Measurements from ENCODE around the gene ZDHHC12.
"Not testable (repeated sequence)": the region's sequence is repeated elsewhere in the genome, so short reads cannot be mapped to it uniquely, and the experiment has no call there.

Gene ZDHHC12

DNA sequence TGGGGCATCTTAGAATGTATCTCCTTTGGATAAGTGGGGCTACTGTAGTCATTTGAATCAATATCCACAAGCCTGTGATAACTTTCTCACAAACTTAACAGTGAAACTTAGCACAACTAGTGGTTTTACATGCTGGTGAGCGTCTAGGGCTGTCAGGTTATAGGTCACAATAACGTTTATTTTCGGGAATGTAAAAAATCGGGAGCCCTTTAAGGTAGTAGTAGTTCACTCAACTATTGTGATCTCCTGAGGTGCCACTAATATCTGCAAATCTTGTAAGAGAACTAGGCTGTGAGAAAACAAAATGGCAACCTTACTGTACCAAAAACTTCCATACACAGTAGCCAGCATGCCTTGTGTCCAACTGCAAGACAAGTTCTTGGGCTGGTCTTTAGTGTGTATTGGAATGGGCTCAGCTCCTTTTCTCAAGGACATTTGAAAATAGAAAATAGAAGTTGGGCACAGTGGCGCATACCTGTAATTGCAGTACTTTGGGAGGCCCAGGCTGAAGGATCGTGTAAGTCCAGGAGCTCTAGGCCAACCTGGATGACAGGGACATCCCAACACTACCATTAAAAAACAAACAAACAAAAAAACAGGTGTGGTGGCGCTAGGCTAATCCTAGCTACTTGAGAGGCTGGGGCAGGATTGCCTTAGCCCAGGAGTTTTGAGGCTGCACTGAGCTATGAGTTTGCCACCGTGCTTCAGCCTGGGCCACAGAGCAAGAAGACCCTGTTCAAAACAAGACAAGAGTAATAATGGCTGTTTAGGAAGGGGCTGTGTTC is 26.8 kb downstream of the ZDHHC12 start:
- H3K9me3 ChIP-seq (ENCODE audit: control extremely low read depth in 1 of 5, control insufficient read depth in 4 of 5, insufficient read depth in 2 of 5, low read depth in 1 of 5, low read length in 4 of 5): no peaks in the 10 kb centered on the region
- H3K27ac ChIP-seq (ENCODE audit: insufficient read depth in 1 of 2, low read depth in 1 of 2, low read length in 2 of 2, poor library complexity in 1 of 2, severe bottlenecking in 2 of 2): no peak overlapping the region
- H3K27me3 ChIP-seq (replicated peaks in 2 of 5; ENCODE audit: control insufficient read depth in 4 of 5, insufficient read depth in 5 of 5, low read length in 4 of 5): no peaks in the 10 kb centered on the region
- no peak overlapping the region for H3K4me3 ChIP-seq (ENCODE audit: control insufficient read depth in 1 of 7, extremely low read depth in 1 of 7, insufficient read depth in 4 of 7, low read depth in 2 of 7, low read length in 6 of 7)
- CTCF ChIA-PET: interaction anchor here (0.8 kb wide), 1 partner anchor 9 kb away, joined by 3 read pairs; no protein-coding TSS in a partner anchor
- H3K4me1 ChIP-seq (ENCODE audit: control extremely low read depth in 1 of 4, control insufficient read depth in 4 of 4, insufficient read depth in 4 of 4, low read length in 3 of 4): peaks cover 0 to 5% (median 1%) of the 10 kb centered on the region in 4 experiments
- no peak for DNase-seq
- POLR2A ChIA-PET: interaction anchor here (0.6 to 1.2 kb wide), 2 partner anchors 10 to 20 kb away, joined by 3 read pairs; no protein-coding TSS in a partner anchor
- peaks cover 11 to 40% (median 25%) of the 10 kb centered on the region in 4 experiments for H3K36me3 ChIP-seq (ENCODE audit: control insufficient read depth in 4 of 4, insufficient read depth in 4 of 4, low read length in 3 of 4)
- WGBS (ENCODE audit: insufficient coverage): 82% methylated on average over 7 of the region's 8 CpGs

DNA sequence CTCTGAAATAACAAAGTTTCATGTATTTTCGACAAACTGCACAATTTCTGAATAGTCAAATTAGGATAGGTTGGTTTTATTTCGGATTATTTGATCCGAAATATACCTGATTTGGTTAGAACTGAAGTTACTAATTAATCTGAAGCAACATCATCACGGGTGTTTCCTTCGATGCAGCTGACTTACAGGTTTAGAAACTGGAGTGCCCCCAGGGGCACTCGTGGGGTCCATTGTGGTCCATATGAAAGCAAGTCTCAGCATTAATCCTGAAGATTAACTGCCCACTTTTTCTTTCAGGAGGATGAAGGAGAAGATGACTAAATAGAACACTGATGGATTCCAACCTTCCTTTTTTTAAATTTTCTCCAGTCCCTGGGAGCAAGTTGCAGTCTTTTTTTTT is 29.6 kb downstream of the ZDHHC12 start:
- H3K4me1 ChIP-seq (ENCODE audit: control extremely low read depth in 1 of 4, control insufficient read depth in 4 of 4, insufficient read depth in 4 of 4, low read length in 3 of 4): peaks cover 10 to 17% (median 14%) of the 10 kb centered on the region in 4 experiments
- no peak overlapping the region for H3K4me3 ChIP-seq (ENCODE audit: control insufficient read depth in 1 of 7, extremely low read depth in 1 of 7, insufficient read depth in 4 of 7, low read depth in 2 of 7, low read length in 6 of 7)
- 92% methylated on average over 5 of the region's 6 CpGs for WGBS (ENCODE audit: insufficient coverage)
- H3K27ac ChIP-seq (ENCODE audit: insufficient read depth in 1 of 2, low read depth in 1 of 2, low read length in 2 of 2, poor library complexity in 1 of 2, severe bottlenecking in 2 of 2): no peak overlapping the region
- ChIA-PET POLR2A (no interaction called here), CTCF (interaction anchor here (1.5 kb wide), 1 partner anchor 30 kb away, joined by 3 read pairs; the partner anchor contains the start of gene ZDHHC12)
- no peak for DNase-seq
- H3K27me3 ChIP-seq (replicated peaks in 2 of 5; ENCODE audit: control insufficient read depth in 4 of 5, insufficient read depth in 5 of 5, low read length in 4 of 5): no peaks in the 10 kb centered on the region
- H3K9me3 ChIP-seq (ENCODE audit: control extremely low read depth in 1 of 5, control insufficient read depth in 4 of 5, insufficient read depth in 2 of 5, low read depth in 1 of 5, low read length in 4 of 5): no peaks in the 10 kb centered on the region
- peaks cover 14 to 48% (median 30%) of the 10 kb centered on the region in 4 experiments for H3K36me3 ChIP-seq (ENCODE audit: control insufficient read depth in 4 of 4, insufficient read depth in 4 of 4, low read length in 3 of 4)

DNA sequence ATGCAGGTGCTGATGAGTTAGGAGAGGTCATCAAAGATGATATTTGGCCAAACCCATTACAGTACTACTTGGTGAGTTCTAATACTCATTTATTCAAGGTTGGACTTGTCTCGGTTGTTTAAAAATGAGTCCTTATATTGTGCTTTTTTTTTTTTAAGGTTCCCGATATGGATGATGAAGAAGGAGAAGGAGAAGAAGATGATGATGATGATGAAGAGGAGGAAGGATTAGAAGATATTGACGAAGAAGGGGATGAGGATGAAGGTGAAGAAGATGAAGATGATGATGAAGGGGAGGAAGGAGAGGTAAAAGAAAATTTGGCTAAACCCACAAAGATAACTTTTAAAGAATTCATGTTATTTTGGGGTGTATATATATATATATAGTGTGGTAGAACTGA is 30.2 kb downstream of the ZDHHC12 start:
- Histone ChIP-seq H3K4me1 (ENCODE audit: control extremely low read depth in 1 of 4, control insufficient read depth in 4 of 4, insufficient read depth in 4 of 4, low read length in 3 of 4) (peaks cover 10 to 17% (median 14%) of the 10 kb centered on the region in 4 experiments), H3K36me3 (ENCODE audit: control insufficient read depth in 4 of 4, insufficient read depth in 4 of 4, low read length in 3 of 4) (peaks cover 14 to 48% (median 30%) of the 10 kb centered on the region in 4 experiments)
- CTCF ChIA-PET: interaction anchor here (1.5 to 2.5 kb wide), 2 partner anchors 8 to 31 kb away, joined by 3 to 14 read pairs; partner anchors contain the start of genes PKN3 and ZDHHC12
- H3K4me3 ChIP-seq (ENCODE audit: control insufficient read depth in 1 of 7, extremely low read depth in 1 of 7, insufficient read depth in 4 of 7, low read depth in 2 of 7, low read length in 6 of 7); H3K27ac ChIP-seq (ENCODE audit: insufficient read depth in 1 of 2, low read depth in 1 of 2, low read length in 2 of 2, poor library complexity in 1 of 2, severe bottlenecking in 2 of 2); H3K9me3 ChIP-seq (ENCODE audit: control extremely low read depth in 1 of 5, control insufficient read depth in 4 of 5, insufficient read depth in 2 of 5, low read depth in 1 of 5, low read length in 4 of 5); H3K27me3 ChIP-seq (replicated peaks in 2 of 5; ENCODE audit: control insufficient read depth in 4 of 5, insufficient read depth in 5 of 5, low read length in 4 of 5); DNase-seq; POLR2A ChIA-PET: not testable (repeated sequence)
- WGBS (ENCODE audit: insufficient coverage): 100% methylated on average over 3 of the region's 3 CpGs

DNA sequence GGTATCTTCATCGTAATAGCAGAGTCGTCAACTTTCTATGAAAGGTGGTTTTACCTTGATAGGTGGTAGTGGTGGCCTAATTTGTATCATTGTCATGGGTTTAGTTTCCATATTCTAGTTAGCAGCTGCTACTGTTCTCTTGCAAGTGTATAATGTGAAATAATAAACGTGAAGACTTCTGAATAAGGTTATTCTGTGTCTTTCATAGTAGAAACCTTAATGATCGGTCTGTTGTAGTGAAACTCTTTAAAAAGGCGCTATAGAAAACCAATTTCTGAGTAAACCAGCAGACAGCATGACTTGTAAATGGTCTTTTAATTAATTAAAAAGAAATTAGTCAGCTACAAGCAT is 33.3 kb downstream of the ZDHHC12 start:
- WGBS (ENCODE audit: insufficient coverage): 33% methylated on average over 3 of the region's 5 CpGs
- ChIA-PET CTCF (interaction anchor here (0.8 to 2.2 kb wide), 4 partner anchors 10 to 80 kb away, joined by 3 to 10 read pairs (median 4); partner anchors contain the start of gene PKN3), POLR2A (no interaction called here)
- Histone ChIP-seq H3K27ac (ENCODE audit: insufficient read depth in 1 of 2, low read depth in 1 of 2, low read length in 2 of 2, poor library complexity in 1 of 2, severe bottlenecking in 2 of 2) (peak overlapping the region; percentile 59 to 88), H3K27me3 (replicated peaks in 2 of 5; ENCODE audit: control insufficient read depth in 4 of 5, insufficient read depth in 5 of 5, low read length in 4 of 5) (no peaks in the 10 kb centered on the region), H3K9me3 (ENCODE audit: control extremely low read depth in 1 of 5, control insufficient read depth in 4 of 5, insufficient read depth in 2 of 5, low read depth in 1 of 5, low read length in 4 of 5) (no peaks in the 10 kb centered on the region), H3K4me1 (ENCODE audit: control extremely low read depth in 1 of 4, control insufficient read depth in 4 of 4, insufficient read depth in 4 of 4, low read length in 3 of 4) (peaks cover 14 to 45% (median 41%) of the 10 kb centered on the region in 4 experiments), H3K4me3 (ENCODE audit: control insufficient read depth in 1 of 7, extremely low read depth in 1 of 7, insufficient read depth in 4 of 7, low read depth in 2 of 7, low read length in 6 of 7) (peak overlapping the region; percentile 65 to 100 (median 85)), H3K36me3 (ENCODE audit: control insufficient read depth in 4 of 4, insufficient read depth in 4 of 4, low read length in 3 of 4) (peaks cover 10 to 35% (median 24%) of the 10 kb centered on the region in 4 experiments)
- DNase-seq: no peak

DNA sequence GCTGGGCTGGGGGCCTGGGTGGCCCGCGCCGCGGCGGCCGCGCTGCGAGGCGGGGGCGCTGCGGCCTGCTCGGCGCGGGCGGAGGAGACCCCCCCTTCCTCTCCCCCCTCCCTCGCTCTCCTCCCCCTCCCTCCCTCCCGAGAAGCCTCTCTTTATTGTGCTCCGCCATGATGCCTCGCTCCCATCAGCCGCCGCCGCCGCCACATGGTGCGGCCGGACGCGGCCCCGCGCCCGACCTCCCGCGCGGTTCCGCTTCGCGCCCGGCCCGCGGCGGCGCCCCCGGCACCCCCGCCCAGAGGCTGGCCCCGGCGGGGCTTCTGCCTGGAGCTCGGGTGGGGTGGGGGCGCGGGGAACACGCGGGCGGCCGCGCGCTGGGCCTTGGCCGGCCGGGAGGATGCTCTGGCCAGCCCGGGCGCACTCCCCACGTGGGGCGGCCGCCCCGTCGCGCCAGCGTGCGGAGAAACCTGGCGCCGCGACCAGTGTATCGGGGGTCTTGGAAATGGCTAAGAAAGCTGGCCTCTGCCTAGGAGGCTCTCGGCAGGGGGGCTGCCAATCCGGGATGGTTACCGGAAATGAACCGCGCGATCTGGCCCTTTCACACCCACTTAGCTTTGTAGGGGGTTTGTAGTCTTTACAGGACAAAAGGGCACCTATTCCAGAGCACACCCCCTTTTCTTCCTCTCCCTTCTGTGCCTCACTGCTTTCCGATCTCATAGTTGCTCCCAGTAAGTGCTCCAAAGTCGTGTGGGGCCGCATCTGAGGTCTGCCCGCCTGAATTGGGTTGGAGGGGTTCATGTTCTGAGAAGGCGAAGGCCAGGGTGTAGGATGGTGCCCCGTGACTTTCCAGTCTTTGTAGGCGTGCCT is 33.9 kb downstream of the ZDHHC12 start:
- Histone ChIP-seq H3K27ac (ENCODE audit: insufficient read depth in 1 of 2, low read depth in 1 of 2, low read length in 2 of 2, poor library complexity in 1 of 2, severe bottlenecking in 2 of 2) (peak overlapping the region; percentile 59 to 88), H3K36me3 (ENCODE audit: control insufficient read depth in 4 of 4, insufficient read depth in 4 of 4, low read length in 3 of 4) (peaks cover 8 to 33% (median 23%) of the 10 kb centered on the region in 4 experiments), H3K4me1 (ENCODE audit: control extremely low read depth in 1 of 4, control insufficient read depth in 4 of 4, insufficient read depth in 4 of 4, low read length in 3 of 4) (peaks cover 16 to 51% (median 47%) of the 10 kb centered on the region in 4 experiments), H3K9me3 (ENCODE audit: control extremely low read depth in 1 of 5, control insufficient read depth in 4 of 5, insufficient read depth in 2 of 5, low read depth in 1 of 5, low read length in 4 of 5) (no peaks in the 10 kb centered on the region), H3K27me3 (replicated peaks in 2 of 5; ENCODE audit: control insufficient read depth in 4 of 5, insufficient read depth in 5 of 5, low read length in 4 of 5) (no peaks in the 10 kb centered on the region), H3K4me3 (ENCODE audit: control insufficient read depth in 1 of 7, extremely low read depth in 1 of 7, insufficient read depth in 4 of 7, low read depth in 2 of 7, low read length in 6 of 7) (peak overlapping the region; percentile 65 to 100 (median 85))
- ChIA-PET CTCF (interaction anchor here (0.8 to 1.2 kb wide), 3 partner anchors 12 to 20 kb away, joined by 3 to 4 read pairs (median 3); partner anchors contain the start of gene PKN3), POLR2A (no interaction called here)
- WGBS (ENCODE audit: insufficient coverage): 0% methylated on average over 45 of the region's 83 CpGs
- peak; percentile 61 to 79 (median 75) for DNase-seq

DNA sequence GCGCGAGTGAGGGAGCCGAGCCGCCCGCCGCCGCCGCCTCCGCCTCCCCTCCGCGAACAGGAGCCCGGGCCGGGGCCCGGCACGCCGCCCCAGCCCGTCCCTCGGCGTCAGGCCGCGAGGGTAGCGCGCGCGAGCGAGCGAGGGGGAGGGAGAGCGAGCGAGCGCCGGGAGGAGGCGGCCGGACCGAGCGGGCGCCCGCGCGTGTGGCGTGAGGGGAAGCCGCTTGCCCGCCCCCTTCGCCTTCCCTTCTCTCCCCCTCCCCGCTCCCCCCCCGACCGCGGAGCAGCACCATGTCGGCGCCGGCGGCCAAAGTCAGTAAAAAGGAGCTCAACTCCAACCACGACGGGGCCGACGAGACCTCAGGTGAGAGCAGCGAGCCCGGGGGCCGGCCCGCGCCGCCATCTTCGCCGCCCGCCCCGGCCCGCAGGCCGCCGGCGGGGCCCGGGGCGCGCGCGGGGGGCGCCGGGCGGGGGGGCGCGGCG is 34.6 kb downstream of the ZDHHC12 start:
- Histone ChIP-seq H3K27me3 (replicated peaks in 2 of 5; ENCODE audit: control insufficient read depth in 4 of 5, insufficient read depth in 5 of 5, low read length in 4 of 5) (no peaks in the 10 kb centered on the region), H3K4me1 (ENCODE audit: control extremely low read depth in 1 of 4, control insufficient read depth in 4 of 4, insufficient read depth in 4 of 4, low read length in 3 of 4) (peaks cover 21 to 58% (median 54%) of the 10 kb centered on the region in 4 experiments), H3K9me3 (ENCODE audit: control extremely low read depth in 1 of 5, control insufficient read depth in 4 of 5, insufficient read depth in 2 of 5, low read depth in 1 of 5, low read length in 4 of 5) (no peaks in the 10 kb centered on the region), H3K36me3 (ENCODE audit: control insufficient read depth in 4 of 4, insufficient read depth in 4 of 4, low read length in 3 of 4) (peaks cover 8 to 31% (median 20%) of the 10 kb centered on the region in 4 experiments), H3K4me3 (ENCODE audit: control insufficient read depth in 1 of 7, extremely low read depth in 1 of 7, insufficient read depth in 4 of 7, low read depth in 2 of 7, low read length in 6 of 7) (peak overlapping the region; percentile 57 to 90 (median 69)), H3K27ac (ENCODE audit: insufficient read depth in 1 of 2, low read depth in 1 of 2, low read length in 2 of 2, poor library complexity in 1 of 2, severe bottlenecking in 2 of 2) (peak overlapping the region; percentile 33 to 79)
- ChIA-PET CTCF (interaction anchor here (1.0 kb wide), 1 partner anchor 17 kb away, joined by 3 read pairs; no protein-coding TSS in a partner anchor), POLR2A (no interaction called here)
- peak; percentile 50 to 77 (median 64) for DNase-seq
- WGBS (ENCODE audit: insufficient coverage): 0% methylated on average over 35 of the region's 80 CpGs

All from common myeloid progenitor, CD34-positive (primary cell).